Body of pancreas (tissue), 4 donors: ENCODE data around the gene VSIG2.

Experiments used
- POLR2A ChIP-seq, 3 donors: fragments of 450-650 bp; IDR thresholded peaks; one replicate each; pipeline ENCODE4 v1.6.1; 2016; ENCODE audit warnings: antibody characterized with exemption in 3 of 3, mild to moderate bottlenecking in 2 of 3
- TF ChIP-seq, protein P1 (sequence below), 7 experiments: fragments of 450-650 bp in 4 of 7; fragments of 200-600 bp in 3 of 7; sonication (generic) in 3 of 7; IDR thresholded peaks; one replicate each; pipeline ENCODE4 v1.5.1; 2016 to 2019; ENCODE audit warnings: antibody characterized with exemption in 7 of 7

GRCh38 chr11:124745270-124745834, 6.7 kb downstream of the VSIG2 start:
- TF ChIP-seq, protein P1, sequence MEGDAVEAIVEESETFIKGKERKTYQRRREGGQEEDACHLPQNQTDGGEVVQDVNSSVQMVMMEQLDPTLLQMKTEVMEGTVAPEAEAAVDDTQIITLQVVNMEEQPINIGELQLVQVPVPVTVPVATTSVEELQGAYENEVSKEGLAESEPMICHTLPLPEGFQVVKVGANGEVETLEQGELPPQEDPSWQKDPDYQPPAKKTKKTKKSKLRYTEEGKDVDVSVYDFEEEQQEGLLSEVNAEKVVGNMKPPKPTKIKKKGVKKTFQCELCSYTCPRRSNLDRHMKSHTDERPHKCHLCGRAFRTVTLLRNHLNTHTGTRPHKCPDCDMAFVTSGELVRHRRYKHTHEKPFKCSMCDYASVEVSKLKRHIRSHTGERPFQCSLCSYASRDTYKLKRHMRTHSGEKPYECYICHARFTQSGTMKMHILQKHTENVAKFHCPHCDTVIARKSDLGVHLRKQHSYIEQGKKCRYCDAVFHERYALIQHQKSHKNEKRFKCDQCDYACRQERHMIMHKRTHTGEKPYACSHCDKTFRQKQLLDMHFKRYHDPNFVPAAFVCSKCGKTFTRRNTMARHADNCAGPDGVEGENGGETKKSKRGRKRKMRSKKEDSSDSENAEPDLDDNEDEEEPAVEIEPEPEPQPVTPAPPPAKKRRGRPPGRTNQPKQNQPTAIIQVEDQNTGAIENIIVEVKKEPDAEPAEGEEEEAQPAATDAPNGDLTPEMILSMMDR (IDR thresholded peaks at IDR 0.05) = no peak
- TF ChIP-seq POLR2A (IDR thresholded peaks at IDR 0.05) = no peak
